Ovary (tissue), 9 donors: ENCODE results near the gene ATP23. TPM values are rescaled to one million over a fixed set of nuclear protein-coding genes. Genes with fewer than 3 reads are reported as not detected.

ENCODE experiments used
- DNase-seq, 5 donors: peaks; one replicate each; pipeline ENCODE4 v3.0.0-alpha.2; 2019 to 2020
- H3K27ac ChIP-seq, 2 donors: fragments of 200-600 bp; one replicate each; pipeline versions ENCODE4 v1.5.1 to v1.8.0; 2019 to 2022
- H3K27me3 ChIP-seq: fragments of 200-600 bp; one replicate; pipeline ENCODE4 v1.8.0; 2022
- H3K36me3 ChIP-seq: fragments of 200-600 bp; sonication (generic); one replicate; pipeline ENCODE4 v1.5.1; 2019
- H3K4me1 ChIP-seq: one replicate; pipeline ENCODE4 v1.8.1; 2013; ENCODE audit warnings: mild to moderate bottlenecking, moderate library complexity; ENCODE audit not compliant: insufficient read depth
- H3K4me3 ChIP-seq: fragments of 200-600 bp; sonication (generic); one replicate; pipeline ENCODE4 v1.5.1; 2017
- H3K9me3 ChIP-seq, 2 donors: fragments of 200-600 bp in 1 of 2; sonication (generic) in 1 of 2; one replicate each; pipeline versions ENCODE4 v1.5.1 to v1.8.1; 2013 to 2019; ENCODE audit warnings: mild to moderate bottlenecking in 1 of 2, moderate library complexity in 1 of 2
- EP300 ChIP-seq: sonication (generic); formaldehyde crosslinking; IDR thresholded peaks from one replicate; pipeline ENCODE4 v1.6.1; 2017; ENCODE audit warnings: antibody characterized with exemption
- POLR2A ChIP-seq: fragments of 450-650 bp; IDR thresholded peaks from one replicate; pipeline ENCODE4 v1.6.1; 2017; ENCODE audit warnings: antibody characterized with exemption, mild to moderate bottlenecking, moderate library complexity
- WGBS, 3 donors: extraction: QIAGEN DNeasy Blood & Tissue Kit in 1 of 3; methylation state at CpG; one replicate each; pipeline versions ENCODE4 v1.1.5 to v1.1.7; 2013 to 2017; 5-methylcytosine and 5-hydroxymethylcytosine counted together
- intact Hi-C, 4 donors: fragments of 100-400 bp; cut with DNase I; formaldehyde crosslinking; loops; one replicate each; pipeline versions ENCODE4 v1.11.0 to v1.15.1; 2022 to 2023
- polyA plus RNA-seq, 2 donors: library from polyadenylated mRNA; stranded (reverse); fragments of 200-250 nt in 1 of 2; fragments of 350-450 nt in 1 of 2; fragmentation: Illumina TruSeq in 1 of 2; extraction: RNeasy Lipid Tissue Mini Kit (QIAGEN cat#74804) in 1 of 2; gene quantifications; one replicate each; pipeline ENCODE4 v1.2.3, GENCODE V29; 2013 to 2014
- total RNA-seq, 7 donors: library from RNA; depleted of rRNA in 2 of 7; stranded (reverse); fragments of >200 nt in 2 of 7; fragmentation: NEBNext Ultra II Directional in 3 of 7; extraction: Animal tissue kit (Norgen Biotek cat#: 25700) in 3 of 7; gene quantifications; one replicate each; pipeline versions ENCODE4 v1.1.0 to v1.2.4, GENCODE V29; 2016 to 2023
- TF ChIP-seq, protein P1 (sequence below), 3 donors: fragments of 450-650 bp in 2 of 3; fragments of 200-600 bp in 1 of 3; IDR thresholded peaks; one replicate each; pipeline versions ENCODE4 v1.5.1 to v1.8.0; 2016 to 2022; ENCODE audit warnings: antibody characterized with exemption in 3 of 3, mild to moderate bottlenecking in 1 of 3
- donor health status: DM: no; HTN: no; CAD: no; lungs with moderate emphysema.
- donor health status: DM: no; HTN: no; CAD: no.
- donor health status: Bipolar disorder and iron deficiency.
- donor health status: DM: yes; HTN: yes; CAD: no.
- donor health status: DM: no; HTN: no; CAD: no.
- donor health status: DM: yes; HTN: yes; CAD: no.

The ATP23 gene
- total and polyA plus RNA-seq, 9 donors = 2.7 to 5.5 (median 4.6) TPM

DNA sequence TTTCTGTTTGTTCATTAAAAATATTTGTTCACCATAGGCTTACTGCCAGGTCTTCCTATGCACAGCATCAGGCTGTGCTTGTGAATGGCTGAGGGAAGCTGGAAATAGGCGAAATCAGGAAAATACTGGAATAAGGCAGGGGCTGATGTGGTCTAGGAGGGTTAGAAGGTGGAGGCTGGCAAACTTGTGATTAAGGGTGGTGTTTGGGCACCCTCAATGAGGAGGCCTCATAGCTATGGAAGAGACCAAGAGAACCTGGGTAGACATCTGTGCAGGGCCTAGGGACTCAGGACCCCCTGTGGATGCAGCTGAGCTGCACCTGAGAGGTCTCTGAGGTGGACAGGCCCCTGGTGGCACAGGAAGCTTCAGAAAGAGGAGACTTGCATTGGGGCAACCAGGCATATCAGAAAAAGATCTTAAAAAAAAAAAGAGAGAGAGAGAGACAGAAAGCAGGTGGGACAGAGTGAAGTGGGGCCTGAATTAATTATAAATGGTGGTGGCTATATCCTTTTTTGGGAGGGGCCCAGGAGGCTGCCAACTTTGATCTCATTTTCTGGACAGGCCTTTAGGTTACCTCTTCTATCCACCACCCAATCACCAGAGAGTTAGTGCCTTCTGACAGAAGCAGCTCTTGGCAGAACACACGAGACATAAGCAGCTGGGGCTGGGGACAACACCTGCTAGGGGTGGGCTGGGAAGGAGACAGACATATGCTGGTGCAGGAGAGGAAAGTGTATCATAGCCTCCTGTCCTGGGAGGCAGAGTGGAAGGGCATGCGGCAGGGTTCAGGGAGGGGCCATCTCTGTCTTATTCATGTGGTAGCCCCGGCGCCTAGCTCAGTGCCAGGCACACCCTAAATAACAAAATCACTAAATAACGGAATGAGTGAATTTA, 46.7 kb upstream of the ATP23 start:
- 56 to 68% (median 64%) methylated on average over 6 of the region's 6 CpGs for WGBS, 3 donors
- Histone ChIP-seq H3K27me3 (no peaks in the 10 kb centered on the region), H3K9me3 (no peaks in the 10 kb centered on the region), H3K27ac (peak overlapping the region; percentile 76 to 100), H3K36me3 (no peaks in the 10 kb centered on the region), H3K4me1 (peaks cover 55% of the 10 kb centered on the region), H3K4me3 (peak overlapping the region; percentile 17)
- intact Hi-C loops = loop anchor here (2.0 to 5.0 kb wide), 4 partner anchors 47 to 62 kb away; partner anchors contain the start of gene CTDSP2 (in 2 of the 4)
- TF ChIP-seq EP300 (no peak), POLR2A (no peak)
- TF ChIP-seq, protein P1, sequence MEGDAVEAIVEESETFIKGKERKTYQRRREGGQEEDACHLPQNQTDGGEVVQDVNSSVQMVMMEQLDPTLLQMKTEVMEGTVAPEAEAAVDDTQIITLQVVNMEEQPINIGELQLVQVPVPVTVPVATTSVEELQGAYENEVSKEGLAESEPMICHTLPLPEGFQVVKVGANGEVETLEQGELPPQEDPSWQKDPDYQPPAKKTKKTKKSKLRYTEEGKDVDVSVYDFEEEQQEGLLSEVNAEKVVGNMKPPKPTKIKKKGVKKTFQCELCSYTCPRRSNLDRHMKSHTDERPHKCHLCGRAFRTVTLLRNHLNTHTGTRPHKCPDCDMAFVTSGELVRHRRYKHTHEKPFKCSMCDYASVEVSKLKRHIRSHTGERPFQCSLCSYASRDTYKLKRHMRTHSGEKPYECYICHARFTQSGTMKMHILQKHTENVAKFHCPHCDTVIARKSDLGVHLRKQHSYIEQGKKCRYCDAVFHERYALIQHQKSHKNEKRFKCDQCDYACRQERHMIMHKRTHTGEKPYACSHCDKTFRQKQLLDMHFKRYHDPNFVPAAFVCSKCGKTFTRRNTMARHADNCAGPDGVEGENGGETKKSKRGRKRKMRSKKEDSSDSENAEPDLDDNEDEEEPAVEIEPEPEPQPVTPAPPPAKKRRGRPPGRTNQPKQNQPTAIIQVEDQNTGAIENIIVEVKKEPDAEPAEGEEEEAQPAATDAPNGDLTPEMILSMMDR (IDR thresholded peaks at IDR 0.05) = no peak
- DNase-seq = peak in 2 of 5 donors; percentile 34 to 45

DNA sequence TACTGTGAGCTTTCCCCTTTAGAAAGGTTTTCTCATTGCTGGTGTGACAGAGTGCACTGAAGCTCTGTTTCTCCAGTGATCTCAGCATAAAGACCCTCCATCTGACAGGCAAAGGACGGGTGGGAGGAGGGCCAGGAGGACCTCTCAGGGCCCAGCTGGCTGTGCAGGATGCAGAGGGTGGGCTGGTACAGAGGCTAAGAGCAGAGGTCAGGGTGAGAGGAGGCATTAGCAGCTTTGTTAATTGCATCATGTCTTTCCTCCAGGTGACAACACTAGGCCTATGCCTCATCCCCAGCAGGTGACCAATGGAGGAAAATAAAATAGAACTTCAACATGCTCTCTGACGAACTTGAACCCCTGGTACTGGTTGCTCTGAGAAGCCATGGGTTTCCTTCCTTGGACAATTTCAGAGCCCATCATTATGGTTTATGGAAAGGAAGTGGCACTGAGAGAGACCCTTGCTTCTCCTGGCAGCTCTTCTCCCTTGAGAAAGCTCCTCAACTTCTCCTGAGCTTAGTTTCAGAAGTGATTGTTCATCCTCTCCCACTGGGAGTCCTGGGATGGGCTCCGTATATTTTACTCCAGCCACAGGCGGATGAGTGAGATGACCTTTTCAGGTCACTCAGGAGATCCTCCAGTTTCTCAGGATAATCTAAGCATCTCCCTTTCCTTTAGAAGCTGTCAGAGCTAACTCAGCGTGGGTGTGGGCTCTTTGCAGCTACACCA, 45.8 kb upstream of the ATP23 start:
- 40 to 47% (median 46%) methylated on average over 5 of the region's 5 CpGs for WGBS, 3 donors
- intact Hi-C loops = loop anchor here (2.0 to 5.0 kb wide), 5 partner anchors 48 to 65 kb away; partner anchors contain the start of gene CTDSP2 (in 1 of the 4)
- H3K27ac ChIP-seq = peak overlapping the region; percentile 86 to 100
- peak overlapping the region; percentile 57 for H3K4me3 ChIP-seq
- H3K9me3 ChIP-seq = no peaks in the 10 kb centered on the region
- H3K36me3 ChIP-seq = no peaks in the 10 kb centered on the region
- no peaks in the 10 kb centered on the region for H3K27me3 ChIP-seq
- DNase-seq = no peak
- no peak for TF ChIP-seq EP300
- TF ChIP-seq, protein P1 (IDR thresholded peaks at IDR 0.05) = no peak
- TF ChIP-seq POLR2A = no peak
- peaks cover 48% of the 10 kb centered on the region for H3K4me1 ChIP-seq

DNA sequence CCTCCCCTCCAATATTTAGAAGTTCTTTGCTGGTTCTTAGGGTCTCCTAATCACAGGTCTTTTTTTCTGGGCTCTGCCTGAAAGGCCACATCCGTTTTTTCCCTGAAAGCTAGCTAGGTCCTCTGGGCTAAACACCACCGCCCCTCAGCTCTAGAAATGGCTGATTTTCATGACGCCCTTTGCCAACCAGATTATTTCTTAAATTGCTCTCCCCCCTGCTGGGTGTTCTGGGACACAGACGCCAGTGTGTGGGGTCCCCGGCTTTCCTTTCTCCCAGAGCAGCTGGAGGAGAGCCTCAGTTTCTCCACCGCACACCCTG, 45.3 kb upstream of the ATP23 start:
- peak overlapping the region; percentile 57 for H3K4me3 ChIP-seq
- no peaks in the 10 kb centered on the region for H3K9me3 ChIP-seq
- DNase-seq = peak in 3 of 5 donors; percentile 62 to 73 (median 65)
- H3K36me3 ChIP-seq = no peaks in the 10 kb centered on the region
- no peaks in the 10 kb centered on the region for H3K27me3 ChIP-seq
- H3K4me1 ChIP-seq = peaks cover 46% of the 10 kb centered on the region
- 4 to 6% (median 6%) methylated on average over 6 of the region's 6 CpGs for WGBS, 3 donors
- intact Hi-C loops = loop anchor here (2.0 to 5.0 kb wide), 4 partner anchors 49 to 65 kb away; partner anchors contain the start of gene CTDSP2 (in 1 of the 4)
- peak overlapping the region; percentile 86 to 100 for H3K27ac ChIP-seq
- no peak for TF ChIP-seq POLR2A
- TF ChIP-seq, protein P1 (IDR thresholded peaks at IDR 0.05) = peak in 1 of 3 donors; percentile 33
- no peak for TF ChIP-seq EP300

DNA sequence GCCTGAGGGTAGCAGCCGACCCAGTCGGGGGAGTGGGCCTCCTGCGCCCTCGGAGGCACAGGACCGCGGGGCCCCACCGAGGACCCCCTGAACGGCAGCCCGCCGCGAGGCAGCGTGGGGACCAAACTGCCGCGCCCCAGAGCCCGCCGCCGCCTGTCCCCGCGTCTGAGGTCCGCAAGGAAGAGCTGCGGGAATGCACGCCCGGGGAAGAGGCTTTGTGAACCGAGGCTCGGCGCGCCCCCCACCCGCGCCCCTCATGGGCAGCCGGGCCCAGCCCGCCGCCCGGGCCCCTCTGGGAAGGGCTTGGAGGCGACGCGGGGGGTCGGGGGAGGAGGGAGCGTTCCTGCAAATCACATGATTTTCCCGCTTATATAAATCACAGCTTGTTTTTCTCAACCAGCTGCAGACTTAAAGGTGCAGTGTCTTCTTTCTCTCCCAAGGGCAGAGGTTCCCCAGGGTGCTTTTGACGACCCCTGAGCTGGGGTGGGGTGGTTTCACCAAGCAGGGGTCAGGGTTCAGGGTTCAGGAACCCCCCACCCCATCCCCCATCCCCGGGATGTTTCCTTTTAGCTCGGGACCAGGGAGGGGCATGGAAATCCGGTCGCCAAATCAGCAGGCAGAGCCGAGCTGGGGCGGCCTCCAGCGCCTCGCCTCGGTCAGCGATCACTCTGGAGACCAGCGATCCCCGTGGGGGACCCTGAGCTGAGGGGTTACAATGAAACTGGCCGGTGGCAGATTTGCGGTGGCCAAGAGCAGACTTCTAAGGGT, 44.7 kb upstream of the ATP23 start:
- intact Hi-C loops = loop anchor here (2.0 to 5.0 kb wide), 4 partner anchors 49 to 66 kb away; partner anchors contain the start of gene CTDSP2 (in 1 of the 4)
- H3K27me3 ChIP-seq = no peaks in the 10 kb centered on the region
- TF ChIP-seq POLR2A (peak; percentile 88), EP300 (peak; percentile 93)
- TF ChIP-seq, protein P1 (IDR thresholded peaks at IDR 0.05) = peak in 2 of 3 donors; percentile 5 to 49
- peak; percentile 87 to 91 (median 89) for DNase-seq
- no peaks in the 10 kb centered on the region for H3K9me3 ChIP-seq
- H3K27ac ChIP-seq = peak overlapping the region; percentile 86 to 100
- peak overlapping the region; percentile 57 for H3K4me3 ChIP-seq
- H3K36me3 ChIP-seq = no peaks in the 10 kb centered on the region
- WGBS, 3 donors = 1 to 3% (median 1%) methylated on average over 28 to 54 of the region's 54 CpGs
- peaks cover 44% of the 10 kb centered on the region for H3K4me1 ChIP-seq
